ENCODE results near the gene PDE11A. TPM values are rescaled to one million over a fixed set of nuclear protein-coding genes. Genes with fewer than 3 reads are reported as not detected.

The PDE11A gene
- total RNA-seq, 1 donor from 2014 or later, result 25.6 TPM

DNA sequence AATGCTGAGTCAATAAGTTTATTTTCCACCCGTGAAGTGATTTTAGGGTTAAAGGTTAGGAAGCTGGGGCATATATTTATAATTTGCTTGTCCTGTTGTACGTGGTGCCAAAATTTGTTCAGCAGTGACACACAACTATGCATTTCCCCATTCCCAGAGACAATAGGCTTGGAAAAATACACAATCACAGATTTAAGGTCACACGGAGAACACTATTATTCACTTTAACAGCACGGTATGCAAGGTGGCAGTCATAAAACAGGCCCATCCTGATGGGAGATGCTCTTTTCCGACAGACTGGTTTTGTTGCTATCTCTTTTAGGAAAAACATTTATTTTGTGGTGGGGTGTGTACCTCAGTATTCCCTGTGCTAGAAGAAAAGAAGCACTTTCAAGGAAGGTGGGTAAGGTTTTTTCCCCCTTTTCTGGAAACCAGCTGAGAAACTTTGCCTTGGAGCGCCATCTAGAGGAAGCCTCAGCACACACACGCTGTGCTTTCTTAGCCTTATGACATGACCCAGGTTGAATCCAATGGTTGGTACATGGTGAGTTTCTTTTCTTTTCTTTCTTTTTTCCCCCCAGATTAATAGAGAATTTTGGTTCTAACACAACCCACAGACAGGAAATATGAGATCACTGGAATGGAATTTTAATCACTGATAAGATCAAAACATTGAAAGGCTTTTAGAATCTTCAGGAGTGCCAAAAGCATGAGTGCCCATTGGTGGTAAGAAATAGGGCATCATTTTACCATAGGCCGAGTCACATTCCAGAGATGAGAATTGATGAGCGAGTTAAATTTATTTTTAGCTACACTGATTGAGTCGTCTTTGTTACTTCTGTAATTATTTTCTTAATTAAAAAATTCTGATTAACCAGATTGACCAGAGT lies 347.9 kb downstream of the PDE11A start:
- peak in 1 of 2 experiments; percentile 76 for DNase-seq (ENCODE audit: low spot score in 2 of 2, unreplicated experiment in 2 of 2)
- no peaks in the 10 kb centered on the region for H3K9me3 Mint-ChIP-seq
- peak overlapping the region; percentile 36 for H3K4me3 Mint-ChIP-seq
- no peaks in the 10 kb centered on the region for H3K36me3 Mint-ChIP-seq
- H3K4me1 Mint-ChIP-seq, result peaks cover 78% of the 10 kb centered on the region
- no peaks in the 10 kb centered on the region for H3K27me3 Mint-ChIP-seq (ENCODE audit: low read depth)
- H3K27ac Mint-ChIP-seq, result peak overlapping the region; percentile 96
- TF ChIP-seq, protein P1, sequence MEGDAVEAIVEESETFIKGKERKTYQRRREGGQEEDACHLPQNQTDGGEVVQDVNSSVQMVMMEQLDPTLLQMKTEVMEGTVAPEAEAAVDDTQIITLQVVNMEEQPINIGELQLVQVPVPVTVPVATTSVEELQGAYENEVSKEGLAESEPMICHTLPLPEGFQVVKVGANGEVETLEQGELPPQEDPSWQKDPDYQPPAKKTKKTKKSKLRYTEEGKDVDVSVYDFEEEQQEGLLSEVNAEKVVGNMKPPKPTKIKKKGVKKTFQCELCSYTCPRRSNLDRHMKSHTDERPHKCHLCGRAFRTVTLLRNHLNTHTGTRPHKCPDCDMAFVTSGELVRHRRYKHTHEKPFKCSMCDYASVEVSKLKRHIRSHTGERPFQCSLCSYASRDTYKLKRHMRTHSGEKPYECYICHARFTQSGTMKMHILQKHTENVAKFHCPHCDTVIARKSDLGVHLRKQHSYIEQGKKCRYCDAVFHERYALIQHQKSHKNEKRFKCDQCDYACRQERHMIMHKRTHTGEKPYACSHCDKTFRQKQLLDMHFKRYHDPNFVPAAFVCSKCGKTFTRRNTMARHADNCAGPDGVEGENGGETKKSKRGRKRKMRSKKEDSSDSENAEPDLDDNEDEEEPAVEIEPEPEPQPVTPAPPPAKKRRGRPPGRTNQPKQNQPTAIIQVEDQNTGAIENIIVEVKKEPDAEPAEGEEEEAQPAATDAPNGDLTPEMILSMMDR (IDR thresholded peaks at IDR 0.05; ENCODE audit: unreplicated experiment), result peak; percentile 85

DNA sequence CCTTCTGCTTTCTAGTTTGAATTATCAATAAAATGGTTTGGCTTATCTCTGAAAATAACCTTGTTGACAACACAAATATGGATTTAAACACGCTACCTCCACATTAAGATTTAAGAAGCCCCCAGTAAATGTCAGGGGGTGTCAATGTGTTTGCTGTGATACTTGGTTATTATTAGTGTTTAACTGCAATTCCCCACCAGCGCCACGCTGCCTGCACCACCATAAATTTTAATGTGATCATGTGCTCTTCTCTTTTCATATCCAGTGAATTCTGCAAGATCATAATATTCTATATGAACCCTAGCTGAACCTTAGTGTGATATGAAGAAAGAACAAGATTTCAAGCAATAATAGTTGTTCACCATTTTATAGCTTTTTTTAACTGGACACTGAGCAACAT lies 349.3 kb downstream of the PDE11A start:
- TF ChIP-seq, protein P1 (IDR thresholded peaks at IDR 0.05; ENCODE audit: unreplicated experiment), result no peak
- H3K4me1 Mint-ChIP-seq, result peaks cover 70% of the 10 kb centered on the region
- H3K9me3 Mint-ChIP-seq, result no peaks in the 10 kb centered on the region
- peak overlapping the region; percentile 94 for H3K27ac Mint-ChIP-seq
- peaks cover 2% of the 10 kb centered on the region for H3K36me3 Mint-ChIP-seq
- no peaks in the 10 kb centered on the region for H3K27me3 Mint-ChIP-seq (ENCODE audit: low read depth)
- no peak for DNase-seq (ENCODE audit: low spot score in 2 of 2, unreplicated experiment in 2 of 2)
- peak overlapping the region; percentile 10 for H3K4me3 Mint-ChIP-seq

DNA sequence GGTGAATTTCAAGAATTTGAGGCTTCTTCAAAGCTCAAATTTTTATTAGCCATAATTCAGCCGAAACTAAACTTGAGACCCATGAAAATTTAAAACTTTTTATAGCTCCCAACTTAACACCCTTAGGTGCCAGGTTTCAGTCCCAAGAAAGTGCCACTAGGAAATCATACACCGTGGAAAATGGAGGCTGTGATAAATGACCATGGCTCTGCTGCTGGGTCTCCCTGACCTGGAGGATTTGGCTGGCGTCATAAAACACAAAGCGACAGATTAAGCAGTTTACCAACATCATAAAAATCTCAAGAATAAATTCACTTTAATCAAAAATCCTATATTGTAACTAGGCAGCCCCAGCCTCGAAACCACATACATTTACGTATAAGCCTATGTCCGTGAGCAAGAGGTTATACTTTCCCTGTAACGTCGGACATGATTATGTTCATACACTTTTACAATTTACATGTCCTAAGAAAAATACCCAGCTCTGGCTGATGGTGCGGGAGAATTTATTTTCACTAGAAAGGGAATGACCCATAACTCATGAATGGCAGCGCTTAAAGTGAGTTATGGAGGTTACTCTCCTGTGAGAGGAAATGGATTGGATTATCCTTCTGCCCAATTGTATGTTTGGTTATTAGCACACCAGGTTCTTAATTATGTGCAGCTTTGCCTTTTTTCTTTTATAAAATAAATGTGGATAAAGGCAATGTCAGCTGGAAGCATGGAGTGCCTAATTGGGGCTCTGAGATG lies 350.6 kb downstream of the PDE11A start:
- TF ChIP-seq, protein P1 (IDR thresholded peaks at IDR 0.05; ENCODE audit: unreplicated experiment), result no peak
- Mint-ChIP-seq H3K27me3 (ENCODE audit: low read depth) (no peaks in the 10 kb centered on the region), H3K27ac (peak overlapping the region; percentile 92), H3K4me3 (peak overlapping the region; percentile 34), H3K4me1 (peaks cover 70% of the 10 kb centered on the region), H3K9me3 (no peaks in the 10 kb centered on the region), H3K36me3 (peaks cover 2% of the 10 kb centered on the region)
- no peak for DNase-seq (ENCODE audit: low spot score in 2 of 2, unreplicated experiment in 2 of 2)

DNA sequence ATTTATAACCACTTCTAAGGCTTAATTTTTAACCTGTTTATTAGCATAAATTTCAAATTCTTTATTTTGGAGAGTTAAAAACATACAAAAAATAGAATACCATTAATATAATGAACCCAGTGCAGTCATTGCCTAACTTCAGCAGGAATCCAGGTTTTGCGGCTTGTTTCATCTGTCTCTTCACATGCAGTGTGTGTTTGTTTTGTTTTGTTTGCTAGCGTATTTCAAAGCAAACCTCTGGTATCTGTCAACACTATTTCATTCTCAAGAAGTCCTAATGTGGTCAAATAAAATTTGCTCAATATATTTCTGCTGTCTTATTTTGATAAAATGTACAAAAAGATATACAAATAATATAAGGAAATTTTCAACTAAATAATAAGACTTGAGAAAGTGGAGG lies 351.5 kb downstream of the PDE11A start:
- Mint-ChIP-seq H3K36me3 (peaks cover 2% of the 10 kb centered on the region), H3K27ac (peak overlapping the region; percentile 87), H3K4me1 (peaks cover 67% of the 10 kb centered on the region), H3K4me3 (no peak overlapping the region), H3K27me3 (ENCODE audit: low read depth) (no peaks in the 10 kb centered on the region), H3K9me3 (no peaks in the 10 kb centered on the region)
- TF ChIP-seq, protein P1 (IDR thresholded peaks at IDR 0.05; ENCODE audit: unreplicated experiment), result no peak
- DNase-seq (ENCODE audit: low spot score in 2 of 2, unreplicated experiment in 2 of 2), result no peak

DNA sequence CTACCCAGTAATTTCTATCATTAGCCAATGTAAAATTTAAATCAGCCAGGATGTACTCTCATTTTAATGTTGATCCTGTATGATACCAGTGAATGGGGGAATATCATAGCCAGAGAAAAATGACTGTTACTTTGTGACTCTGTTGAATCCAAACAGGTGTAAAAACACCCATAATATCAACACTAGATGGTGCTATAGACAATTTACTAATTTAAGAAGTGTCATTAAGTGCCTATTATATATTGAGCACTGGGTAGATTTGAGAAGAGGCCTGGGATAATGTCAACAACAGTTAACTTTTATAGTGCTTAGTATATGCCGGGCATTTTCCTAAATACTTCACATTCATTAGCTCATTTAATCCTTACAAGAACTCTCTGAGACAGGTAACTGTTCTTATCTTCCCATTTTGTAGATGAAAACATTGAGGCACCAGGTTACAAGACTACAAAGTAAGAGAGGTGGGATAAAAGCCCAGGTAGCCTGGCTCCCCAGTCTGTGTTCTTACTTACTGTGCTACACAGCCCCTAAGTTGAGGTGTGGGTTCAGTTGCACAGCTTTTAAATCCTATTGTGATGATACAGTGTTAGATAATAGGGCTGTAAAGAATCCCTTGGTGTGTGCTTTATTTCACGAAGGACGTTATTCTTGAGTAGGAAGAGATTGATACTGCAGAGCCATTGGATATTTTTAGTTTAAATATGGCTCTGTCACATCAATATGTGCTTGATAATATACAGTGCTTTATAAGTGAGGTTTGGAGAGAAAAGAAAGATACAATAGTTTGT lies 354.6 kb downstream of the PDE11A start:
- no peaks in the 10 kb centered on the region for H3K27me3 Mint-ChIP-seq (ENCODE audit: low read depth)
- peaks cover 44% of the 10 kb centered on the region for H3K4me1 Mint-ChIP-seq
- H3K27ac Mint-ChIP-seq, result peak overlapping the region; percentile 75
- peaks cover 2% of the 10 kb centered on the region for H3K36me3 Mint-ChIP-seq
- H3K4me3 Mint-ChIP-seq, result no peak overlapping the region
- TF ChIP-seq, protein P1 (IDR thresholded peaks at IDR 0.05; ENCODE audit: unreplicated experiment), result no peak
- DNase-seq (ENCODE audit: low spot score in 2 of 2, unreplicated experiment in 2 of 2), result no peak
- no peaks in the 10 kb centered on the region for H3K9me3 Mint-ChIP-seq
